Stomach (tissue), 9 donors: ENCODE measurements around the gene MYO5B. TPM values are rescaled to one million over a fixed set of nuclear protein-coding genes. Genes with fewer than 3 reads are reported as not detected.
"Not testable (repeated sequence)": the region's sequence is repeated elsewhere in the genome, so short reads cannot be mapped to it uniquely, and the experiment has no call there.

ENCODE experiments used
- DNase-seq, 2 donors: peaks; one replicate each; pipeline versions ENCODE4 v3.0.0 to v3.0.0-alpha.2; 2013 to 2019
- H3K27ac ChIP-seq, 5 donors: fragments of 200-600 bp in 4 of 5; sonication (generic) in 4 of 5; one replicate each; pipeline ENCODE4 v1.5.1; 2013 to 2019; ENCODE audit warnings: mild to moderate bottlenecking in 1 of 5, moderate library complexity in 1 of 5
- H3K27me3 ChIP-seq, 3 donors: fragments of 200-600 bp; sonication (generic); one replicate each; pipeline ENCODE4 v1.5.1; 2017 to 2019; ENCODE audit warnings: mixed run types in 1 of 3
- H3K36me3 ChIP-seq, 4 donors: fragments of 200-600 bp; sonication (generic); 1 replicate in 3 of 4; 2 replicates in 1 of 4; pipeline ENCODE4 v1.5.1; 2016 to 2019
- H3K4me1 ChIP-seq, 4 donors: fragments of 200-600 bp; sonication (generic); one replicate each; pipeline ENCODE4 v1.5.1; 2016 to 2019
- H3K4me3 ChIP-seq, 4 donors: fragments of 200-600 bp; sonication (generic) in 3 of 4; one replicate each; pipeline ENCODE4 v1.5.1; 2016 to 2019; ENCODE audit warnings: mild to moderate bottlenecking in 1 of 4
- H3K9me3 ChIP-seq, 4 donors: fragments of 200-600 bp; sonication (generic); one replicate each; pipeline ENCODE4 v1.5.1; 2016 to 2019
- EP300 ChIP-seq: sonication (generic); formaldehyde crosslinking; IDR thresholded peaks from one replicate; pipeline ENCODE4 v1.6.1; 2017; ENCODE audit warnings: antibody characterized with exemption
- POLR2A ChIP-seq, 4 donors: fragments of 450-650 bp; IDR thresholded peaks; one replicate each; pipeline ENCODE4 v1.6.1; 2016; ENCODE audit warnings: antibody characterized with exemption in 4 of 4, control low read depth in 2 of 4, mild to moderate bottlenecking in 1 of 4, moderate library complexity in 1 of 4
- POLR2AphosphoS5 ChIP-seq, 3 donors: sonication (generic); formaldehyde crosslinking; IDR thresholded peaks; one replicate each; pipeline ENCODE4 v1.6.1; 2016; ENCODE audit warnings: antibody characterized with exemption in 3 of 3
- WGBS, 5 donors: extraction: QIAGEN DNeasy Blood & Tissue Kit in 3 of 5; methylation state at CpG; one replicate each; pipeline versions ENCODE4 v1.1.5 to v1.1.7; 2013 to 2018; 5-methylcytosine and 5-hydroxymethylcytosine counted together
- intact Hi-C: fragments of 100-400 bp; cut with DNase I; formaldehyde crosslinking; loops from one replicate; pipeline ENCODE4 v1.15.1; 2023; ENCODE audit warnings: low total_unique reads
- polyA plus RNA-seq, 3 donors: library from polyadenylated mRNA; stranded (reverse); fragments of 200-250 nt; gene quantifications; one replicate each; pipeline ENCODE4 v1.2.3, GENCODE V29; 2013
- total RNA-seq, 5 donors: library from RNA; depleted of rRNA; stranded (reverse); fragments of >200 nt; gene quantifications; one replicate each; pipeline versions ENCODE4 v1.1.0 to v1.2.3, GENCODE V29; 2014 to 2016
- TF ChIP-seq, protein P1 (sequence below), 7 experiments: fragments of 450-650 bp in 4 of 7; fragments of 200-600 bp in 3 of 7; sonication (generic) in 3 of 7; IDR thresholded peaks; one replicate each; pipeline ENCODE4 v1.5.1; 2016 to 2019; ENCODE audit warnings: antibody characterized with exemption in 7 of 7, control low read depth in 2 of 7, mild to moderate bottlenecking in 1 of 7
- donor health status: healthy with polysubstance abuse.
- donor health status: Bipolar disorder and iron deficiency.
- donor health status: healthy.

MYO5B gene
- total and polyA plus RNA-seq, 8 donors = 13.6 to 224 (median 33.7) TPM

- 53 to 74% (median 65%) methylated on average over 3 of the region's 3 CpGs for WGBS, 5 donors
- H3K27me3 ChIP-seq = no peaks in the 10 kb centered on the region
Measured at GRCh38 chr18:50096766-50097435, 98.0 kb downstream of the MYO5B start.

GRCh38 chr18:50094786-50095185, 100.2 kb downstream of the MYO5B start:
- H3K4me3 ChIP-seq, intact Hi-C loops, DNase-seq, H3K9me3 ChIP-seq, H3K36me3 ChIP-seq, H3K27ac ChIP-seq, H3K27me3 ChIP-seq: not testable (repeated sequence)
- WGBS, 5 donors = 91 to 93% (median 92%) methylated on average over 5 of the region's 5 CpGs
- peaks cover 0 to 17% (median 12%) of the 10 kb centered on the region in 4 donors for H3K4me1 ChIP-seq

More at GRCh38 chr18:50096766-50097435, 98.0 kb downstream of the MYO5B start:
- TF ChIP-seq, protein P1, sequence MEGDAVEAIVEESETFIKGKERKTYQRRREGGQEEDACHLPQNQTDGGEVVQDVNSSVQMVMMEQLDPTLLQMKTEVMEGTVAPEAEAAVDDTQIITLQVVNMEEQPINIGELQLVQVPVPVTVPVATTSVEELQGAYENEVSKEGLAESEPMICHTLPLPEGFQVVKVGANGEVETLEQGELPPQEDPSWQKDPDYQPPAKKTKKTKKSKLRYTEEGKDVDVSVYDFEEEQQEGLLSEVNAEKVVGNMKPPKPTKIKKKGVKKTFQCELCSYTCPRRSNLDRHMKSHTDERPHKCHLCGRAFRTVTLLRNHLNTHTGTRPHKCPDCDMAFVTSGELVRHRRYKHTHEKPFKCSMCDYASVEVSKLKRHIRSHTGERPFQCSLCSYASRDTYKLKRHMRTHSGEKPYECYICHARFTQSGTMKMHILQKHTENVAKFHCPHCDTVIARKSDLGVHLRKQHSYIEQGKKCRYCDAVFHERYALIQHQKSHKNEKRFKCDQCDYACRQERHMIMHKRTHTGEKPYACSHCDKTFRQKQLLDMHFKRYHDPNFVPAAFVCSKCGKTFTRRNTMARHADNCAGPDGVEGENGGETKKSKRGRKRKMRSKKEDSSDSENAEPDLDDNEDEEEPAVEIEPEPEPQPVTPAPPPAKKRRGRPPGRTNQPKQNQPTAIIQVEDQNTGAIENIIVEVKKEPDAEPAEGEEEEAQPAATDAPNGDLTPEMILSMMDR (IDR thresholded peaks at IDR 0.05) = no peak
- TF ChIP-seq EP300 (no peak), POLR2A (IDR thresholded peaks at IDR 0.05) (no peak), POLR2AphosphoS5 (IDR thresholded peaks at IDR 0.05) (no peak)
- intact Hi-C loops = no loop called here
- Histone ChIP-seq H3K4me3 (no peak overlapping the region), H3K36me3 (no peaks in the 10 kb centered on the region), H3K4me1 (peaks cover 0 to 12% (median 10%) of the 10 kb centered on the region in 4 donors), H3K9me3 (no peaks in the 10 kb centered on the region), H3K27ac (peak overlapping the region in 3 of 5 donors; percentile 22 to 76 (median 46))
- peak in 1 of 2 donors; percentile 56 for DNase-seq

GRCh38 chr18:50094221-50094773, 100.7 kb downstream of the MYO5B start:
- Histone ChIP-seq H3K4me3 (no peak overlapping the region), H3K36me3 (no peaks in the 10 kb centered on the region), H3K27me3 (no peaks in the 10 kb centered on the region), H3K9me3 (no peaks in the 10 kb centered on the region), H3K4me1 (peaks cover 0 to 17% (median 12%) of the 10 kb centered on the region in 4 donors), H3K27ac (no peak overlapping the region)
- intact Hi-C loops = no loop called here
- no peak for DNase-seq
- TF ChIP-seq POLR2AphosphoS5 (IDR thresholded peaks at IDR 0.05) = no peak
- 78 to 93% (median 84%) methylated on average over 2 of the region's 2 CpGs for WGBS, 5 donors

DNA sequence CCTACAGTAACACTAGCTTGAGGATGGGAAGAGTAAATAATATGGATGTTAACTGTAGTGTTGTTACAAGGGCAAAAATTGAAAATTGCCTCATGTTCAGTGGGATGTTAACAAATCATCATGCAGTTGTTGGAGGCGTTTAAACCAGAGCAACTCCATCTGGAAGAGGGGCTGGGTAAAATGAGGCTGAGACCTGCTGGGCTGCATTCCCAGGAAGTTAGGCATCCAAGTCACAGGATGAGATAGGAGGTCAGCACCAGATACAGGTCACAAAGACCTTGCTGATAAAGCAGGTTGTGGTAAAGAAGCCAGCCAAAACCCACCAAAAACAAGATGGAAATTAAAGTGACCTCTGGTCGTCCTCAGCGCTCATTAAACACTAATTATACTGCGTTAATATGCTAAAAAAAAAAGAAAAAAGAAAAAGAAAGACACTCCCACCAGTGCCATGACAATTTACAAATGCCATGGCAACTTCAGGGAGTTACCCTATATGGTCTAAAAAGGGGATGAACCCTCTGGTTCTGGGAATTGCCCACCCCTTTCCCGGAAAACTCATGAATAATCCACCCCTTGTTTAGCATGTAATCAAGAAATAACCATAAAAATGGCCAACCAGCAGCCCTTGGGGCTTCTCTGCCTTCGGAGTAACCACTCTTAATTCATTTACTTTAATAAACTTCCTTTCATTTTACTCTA, 101.4 kb downstream of the MYO5B start:
- Histone ChIP-seq H3K27me3 (no peaks in the 10 kb centered on the region), H3K4me1 (peaks cover 0 to 17% (median 12%) of the 10 kb centered on the region in 4 donors), H3K4me3 (no peak overlapping the region), H3K9me3 (no peaks in the 10 kb centered on the region), H3K36me3 (no peaks in the 10 kb centered on the region), H3K27ac (no peak overlapping the region)
- WGBS, 5 donors = 83 to 90% (median 87%) methylated on average over 6 of the region's 6 CpGs
- TF ChIP-seq, protein P1 (IDR thresholded peaks at IDR 0.05) = no peak
- TF ChIP-seq POLR2A (IDR thresholded peaks at IDR 0.05) (no peak), POLR2AphosphoS5 (IDR thresholded peaks at IDR 0.05) (no peak), EP300 (no peak)
- no peak for DNase-seq
- intact Hi-C loops = no loop called here

DNA sequence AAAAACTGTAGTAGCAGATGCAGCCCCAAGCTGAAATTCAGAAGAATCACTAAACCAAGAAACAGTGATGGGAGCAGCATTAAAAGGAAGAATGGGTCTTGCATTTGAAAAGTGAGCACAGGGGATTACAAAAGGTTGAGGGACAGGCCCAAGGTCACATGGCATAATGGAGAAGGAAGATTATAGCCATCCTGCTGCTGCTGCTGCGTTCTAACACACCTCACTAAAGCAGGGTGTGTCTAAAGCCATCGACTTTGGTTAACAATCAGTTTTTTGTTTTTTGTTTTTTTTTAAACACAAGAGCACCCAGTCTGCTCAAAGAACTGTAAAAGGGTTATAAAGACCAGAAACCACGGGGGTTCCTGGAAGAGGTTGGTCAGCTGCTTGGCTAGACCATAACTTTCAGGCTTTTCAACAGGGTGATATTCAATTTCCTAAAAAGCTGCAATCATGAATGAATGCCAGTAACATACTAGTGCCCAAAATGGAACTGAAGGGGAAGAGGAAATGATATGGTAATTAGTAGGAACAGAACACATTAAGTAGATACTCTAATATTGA, 102.6 kb downstream of the MYO5B start:
- H3K27me3 ChIP-seq = no peaks in the 10 kb centered on the region
- 28 to 43% (median 34%) methylated on average over 3 of the region's 3 CpGs for WGBS, 5 donors
- peaks cover 0 to 14% (median 8%) of the 10 kb centered on the region in 4 donors for H3K4me1 ChIP-seq
- DNase-seq = no peak
- no peaks in the 10 kb centered on the region for H3K9me3 ChIP-seq
- no peak overlapping the region for H3K4me3 ChIP-seq
- no peak overlapping the region for H3K27ac ChIP-seq
- intact Hi-C loops = no loop called here
- TF ChIP-seq, protein P1 (IDR thresholded peaks at IDR 0.05) = no peak
- TF ChIP-seq EP300 = no peak
- TF ChIP-seq POLR2A (IDR thresholded peaks at IDR 0.05) = no peak
- no peak for TF ChIP-seq POLR2AphosphoS5 (IDR thresholded peaks at IDR 0.05)
- no peaks in the 10 kb centered on the region for H3K36me3 ChIP-seq
